Parathyroid adenoma (tissue), 2 donors: ENCODE results near the gene ATRIP.

Source experiments
- H2AFZ ChIP-seq: fragments of 300-600 bp; sonication (generic); one replicate; pipeline ENCODE4 v1.7.0; 2017; ENCODE audit warnings: antibody characterized with exemption, mild to moderate bottlenecking
- H3K27ac ChIP-seq: fragments of 300-600 bp; sonication (generic); one replicate; pipeline ENCODE4 v1.7.0; 2017
- H3K27me3 ChIP-seq: fragments of 300-600 bp; sonication (generic); one replicate; pipeline ENCODE4 v1.7.0; 2017; ENCODE audit warnings: low read length; ENCODE audit not compliant: control insufficient read depth, insufficient read depth
- H3K36me3 ChIP-seq: fragments of 300-600 bp; sonication (generic); one replicate; pipeline ENCODE4 v1.7.0; 2017; ENCODE audit warnings: low read length; ENCODE audit not compliant: control insufficient read depth, insufficient read depth
- H3K4me1 ChIP-seq: fragments of 300-600 bp; sonication (generic); one replicate; pipeline ENCODE4 v1.7.0; 2017; ENCODE audit warnings: control low read depth
- H3K4me2 ChIP-seq: fragments of 300-600 bp; sonication (generic); one replicate; pipeline ENCODE4 v1.7.0; 2017; ENCODE audit warnings: low read length
- H3K4me3 ChIP-seq: fragments of 300-600 bp; sonication (generic); one replicate; pipeline ENCODE4 v1.7.0; 2017; ENCODE audit warnings: low read depth, low read length
- H3K79me2 ChIP-seq: fragments of 300-600 bp; sonication (generic); one replicate; pipeline ENCODE4 v1.7.0; 2017; ENCODE audit warnings: control low read depth
- H3K9ac ChIP-seq: fragments of 300-600 bp; sonication (generic); one replicate; pipeline ENCODE4 v1.7.0; 2017; ENCODE audit warnings: mild to moderate bottlenecking
- H3K9me3 ChIP-seq: fragments of 300-600 bp; sonication (generic); one replicate; pipeline ENCODE4 v1.7.0; 2017; ENCODE audit warnings: low read length; ENCODE audit not compliant: control insufficient read depth
- TF ChIP-seq, protein P1 (sequence below): fragments of 300-600 bp; sonication (generic); IDR thresholded peaks from one replicate; pipeline ENCODE4 v1.7.0; 2017; ENCODE audit warnings: antibody characterized with exemption, mild to moderate bottlenecking
- donor health status: primary hyperparathyroidism.

ATRIP gene

DNA sequence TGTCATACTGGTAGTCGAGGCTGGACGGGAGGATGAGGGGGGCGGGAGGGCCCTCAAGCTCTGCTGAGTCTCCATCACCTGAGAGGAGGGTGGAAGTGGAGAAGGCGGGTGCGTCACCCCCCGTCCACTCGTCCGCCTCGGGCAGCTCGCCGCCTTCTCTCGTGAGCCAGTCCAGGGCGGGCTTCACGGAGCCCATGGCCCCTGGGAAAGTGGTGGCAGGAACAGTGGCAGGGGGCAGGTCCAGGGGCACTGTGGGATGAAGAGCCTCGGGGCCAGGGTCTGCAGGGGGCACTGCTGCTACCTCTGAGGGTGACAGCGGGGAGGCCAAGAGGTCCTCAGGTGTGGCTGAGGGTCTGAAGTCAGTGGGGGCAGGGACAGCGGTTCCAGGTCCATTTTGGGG is 26.9 kb upstream of the ATRIP start:
- Histone ChIP-seq H3K4me3 (no peak overlapping the region), H3K27ac (no peak overlapping the region), H3K9ac (no peak overlapping the region), H3K4me2 (no peak overlapping the region), H3K27me3 (no peaks in the 10 kb centered on the region), H2AFZ (no peak overlapping the region), H3K9me3 (no peaks in the 10 kb centered on the region), H3K4me1 (no peaks in the 10 kb centered on the region), H3K36me3 (no peaks in the 10 kb centered on the region), H3K79me2 (no peaks in the 10 kb centered on the region)
- TF ChIP-seq, protein P1, sequence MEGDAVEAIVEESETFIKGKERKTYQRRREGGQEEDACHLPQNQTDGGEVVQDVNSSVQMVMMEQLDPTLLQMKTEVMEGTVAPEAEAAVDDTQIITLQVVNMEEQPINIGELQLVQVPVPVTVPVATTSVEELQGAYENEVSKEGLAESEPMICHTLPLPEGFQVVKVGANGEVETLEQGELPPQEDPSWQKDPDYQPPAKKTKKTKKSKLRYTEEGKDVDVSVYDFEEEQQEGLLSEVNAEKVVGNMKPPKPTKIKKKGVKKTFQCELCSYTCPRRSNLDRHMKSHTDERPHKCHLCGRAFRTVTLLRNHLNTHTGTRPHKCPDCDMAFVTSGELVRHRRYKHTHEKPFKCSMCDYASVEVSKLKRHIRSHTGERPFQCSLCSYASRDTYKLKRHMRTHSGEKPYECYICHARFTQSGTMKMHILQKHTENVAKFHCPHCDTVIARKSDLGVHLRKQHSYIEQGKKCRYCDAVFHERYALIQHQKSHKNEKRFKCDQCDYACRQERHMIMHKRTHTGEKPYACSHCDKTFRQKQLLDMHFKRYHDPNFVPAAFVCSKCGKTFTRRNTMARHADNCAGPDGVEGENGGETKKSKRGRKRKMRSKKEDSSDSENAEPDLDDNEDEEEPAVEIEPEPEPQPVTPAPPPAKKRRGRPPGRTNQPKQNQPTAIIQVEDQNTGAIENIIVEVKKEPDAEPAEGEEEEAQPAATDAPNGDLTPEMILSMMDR = no peak

DNA sequence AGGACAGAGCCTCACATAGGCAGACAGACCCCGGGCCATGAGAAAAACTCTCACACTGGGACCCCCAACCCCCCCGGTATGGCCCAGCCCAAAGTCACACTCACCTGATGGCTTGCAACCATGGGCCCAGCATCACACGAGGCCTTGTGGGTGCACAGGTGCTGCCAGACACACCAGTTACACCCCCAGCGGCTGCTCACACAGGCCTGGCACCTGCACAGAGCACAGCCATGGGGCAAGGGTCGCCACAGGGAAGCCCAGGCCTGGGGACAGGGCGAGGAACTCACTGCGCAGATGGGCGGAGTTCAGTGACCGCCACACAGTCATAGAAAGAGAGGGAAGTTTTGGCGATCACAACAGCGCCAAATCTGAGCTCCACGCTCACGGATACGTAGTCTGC is 26.0 kb upstream of the ATRIP start:
- Histone ChIP-seq H3K79me2 (no peaks in the 10 kb centered on the region), H3K27ac (no peak overlapping the region), H3K9ac (no peak overlapping the region), H3K4me3 (no peak overlapping the region), H3K36me3 (no peaks in the 10 kb centered on the region), H2AFZ (no peak overlapping the region), H3K4me2 (no peak overlapping the region), H3K27me3 (no peaks in the 10 kb centered on the region), H3K4me1 (no peaks in the 10 kb centered on the region), H3K9me3 (no peaks in the 10 kb centered on the region)
- TF ChIP-seq, protein P1 = no peak

DNA sequence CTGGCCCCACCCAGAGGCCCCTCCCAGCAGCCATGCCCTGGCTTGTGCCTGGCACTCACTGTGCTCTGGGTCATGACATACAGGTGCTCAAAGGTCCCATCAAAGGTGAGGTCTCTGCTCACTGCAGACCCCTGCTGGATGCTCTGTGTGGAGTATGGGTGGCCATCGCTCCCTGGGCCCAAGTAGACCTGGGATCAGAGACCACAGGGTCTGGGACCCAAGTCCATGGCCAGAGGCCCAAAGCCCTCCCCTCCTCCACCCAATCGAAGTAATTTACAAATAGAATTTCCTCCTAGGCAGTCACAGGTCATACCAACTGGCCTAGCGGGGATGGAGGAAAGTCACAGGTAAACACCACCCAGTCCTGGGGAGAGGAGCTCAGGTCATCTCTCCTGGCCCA is 24.3 kb upstream of the ATRIP start:
- H3K9ac ChIP-seq = no peak overlapping the region
- H3K27me3 ChIP-seq = no peaks in the 10 kb centered on the region
- TF ChIP-seq, protein P1 = no peak
- no peaks in the 10 kb centered on the region for H3K36me3 ChIP-seq
- peaks cover 15% of the 10 kb centered on the region for H3K4me1 ChIP-seq
- H3K27ac ChIP-seq = no peak overlapping the region
- no peak overlapping the region for H3K4me3 ChIP-seq
- H2AFZ ChIP-seq = no peak overlapping the region
- H3K4me2 ChIP-seq = no peak overlapping the region
- H3K79me2 ChIP-seq = no peaks in the 10 kb centered on the region
- no peaks in the 10 kb centered on the region for H3K9me3 ChIP-seq

DNA sequence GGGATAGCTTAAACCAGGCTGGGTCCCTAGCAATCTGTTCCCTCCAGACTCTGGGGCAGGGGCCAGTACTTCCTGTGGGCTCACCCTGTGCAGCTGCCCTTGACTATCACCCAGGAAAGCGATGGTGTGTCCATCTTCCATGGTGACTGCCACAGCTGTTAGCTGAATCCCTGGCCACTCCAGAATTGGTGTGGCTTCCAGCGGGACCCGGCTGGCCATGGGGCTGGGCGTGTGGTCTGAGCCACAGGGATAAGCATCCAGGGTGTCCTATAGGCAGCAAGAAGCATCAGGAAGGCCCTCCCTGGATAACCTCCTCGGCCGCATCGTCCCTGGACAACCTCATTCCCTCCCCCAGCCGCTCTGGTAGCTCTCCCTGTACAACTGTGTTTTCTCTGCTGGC is 23.9 kb upstream of the ATRIP start:
- no peaks in the 10 kb centered on the region for H3K79me2 ChIP-seq
- H2AFZ ChIP-seq = no peak overlapping the region
- H3K36me3 ChIP-seq = no peaks in the 10 kb centered on the region
- H3K4me3 ChIP-seq = no peak overlapping the region
- H3K9me3 ChIP-seq = no peaks in the 10 kb centered on the region
- TF ChIP-seq, protein P1 = no peak
- no peak overlapping the region for H3K4me2 ChIP-seq
- H3K27me3 ChIP-seq = no peaks in the 10 kb centered on the region
- H3K27ac ChIP-seq = no peak overlapping the region
- peaks cover 19% of the 10 kb centered on the region for H3K4me1 ChIP-seq
- no peak overlapping the region for H3K9ac ChIP-seq

DNA sequence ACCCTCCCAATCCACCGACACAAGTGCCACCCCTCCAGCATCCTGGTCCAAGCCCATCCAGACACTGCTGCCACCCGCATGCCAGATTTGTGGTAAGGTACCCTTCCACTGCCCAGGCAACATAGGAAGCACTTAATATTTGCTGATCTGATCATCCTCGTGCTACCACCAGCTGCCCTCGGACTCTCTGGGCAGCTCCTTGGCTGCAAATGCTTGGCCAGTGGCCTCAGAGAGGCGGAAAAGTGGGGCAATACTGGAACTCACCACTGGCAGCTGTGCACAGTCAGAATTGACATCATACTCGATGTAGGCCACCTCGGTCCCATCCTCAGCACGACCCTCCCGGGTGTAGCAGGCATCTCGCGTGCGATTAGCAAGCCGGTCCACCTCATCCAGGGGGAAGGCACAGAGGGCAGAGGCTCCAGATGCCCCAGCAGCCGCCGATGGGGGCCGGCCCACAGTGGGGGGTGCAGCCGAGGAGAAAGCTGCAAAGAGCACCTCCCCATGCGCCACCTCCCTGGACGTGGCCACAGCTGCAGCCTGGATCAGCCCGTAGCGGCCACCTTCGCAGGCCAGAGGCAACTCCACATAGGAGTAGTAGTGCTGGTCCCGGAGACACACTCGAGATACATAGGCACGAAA is 23.2 kb upstream of the ATRIP start:
- Histone ChIP-seq H2AFZ (no peak overlapping the region), H3K79me2 (no peaks in the 10 kb centered on the region), H3K27ac (no peak overlapping the region), H3K36me3 (no peaks in the 10 kb centered on the region), H3K4me1 (peaks cover 25% of the 10 kb centered on the region), H3K27me3 (no peaks in the 10 kb centered on the region), H3K4me3 (no peak overlapping the region), H3K4me2 (no peak overlapping the region), H3K9me3 (no peaks in the 10 kb centered on the region), H3K9ac (no peak overlapping the region)
- TF ChIP-seq, protein P1 = no peak
